Measurements from ENCODE around the gene CTBP1.

CTBP1 gene

GRCh38 chr4:1231637-1232360, 17.1 kb downstream of the CTBP1 start:
- Mint-ChIP-seq H3K9me3 (no peaks in the 10 kb centered on the region), H3K36me3 (ENCODE audit: low read depth) (peaks cover 66% of the 10 kb centered on the region), H3K27me3 (ENCODE audit: low read depth, poor library complexity) (peaks cover 3% of the 10 kb centered on the region), H3K27ac (peak overlapping the region; percentile 98), H3K4me1 (peaks cover 41% of the 10 kb centered on the region), H3K4me3 (no peak overlapping the region)
- TF ChIP-seq, protein P1, sequence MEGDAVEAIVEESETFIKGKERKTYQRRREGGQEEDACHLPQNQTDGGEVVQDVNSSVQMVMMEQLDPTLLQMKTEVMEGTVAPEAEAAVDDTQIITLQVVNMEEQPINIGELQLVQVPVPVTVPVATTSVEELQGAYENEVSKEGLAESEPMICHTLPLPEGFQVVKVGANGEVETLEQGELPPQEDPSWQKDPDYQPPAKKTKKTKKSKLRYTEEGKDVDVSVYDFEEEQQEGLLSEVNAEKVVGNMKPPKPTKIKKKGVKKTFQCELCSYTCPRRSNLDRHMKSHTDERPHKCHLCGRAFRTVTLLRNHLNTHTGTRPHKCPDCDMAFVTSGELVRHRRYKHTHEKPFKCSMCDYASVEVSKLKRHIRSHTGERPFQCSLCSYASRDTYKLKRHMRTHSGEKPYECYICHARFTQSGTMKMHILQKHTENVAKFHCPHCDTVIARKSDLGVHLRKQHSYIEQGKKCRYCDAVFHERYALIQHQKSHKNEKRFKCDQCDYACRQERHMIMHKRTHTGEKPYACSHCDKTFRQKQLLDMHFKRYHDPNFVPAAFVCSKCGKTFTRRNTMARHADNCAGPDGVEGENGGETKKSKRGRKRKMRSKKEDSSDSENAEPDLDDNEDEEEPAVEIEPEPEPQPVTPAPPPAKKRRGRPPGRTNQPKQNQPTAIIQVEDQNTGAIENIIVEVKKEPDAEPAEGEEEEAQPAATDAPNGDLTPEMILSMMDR (IDR thresholded peaks at IDR 0.05) = no peak
- no peak for DNase-seq

DNA sequence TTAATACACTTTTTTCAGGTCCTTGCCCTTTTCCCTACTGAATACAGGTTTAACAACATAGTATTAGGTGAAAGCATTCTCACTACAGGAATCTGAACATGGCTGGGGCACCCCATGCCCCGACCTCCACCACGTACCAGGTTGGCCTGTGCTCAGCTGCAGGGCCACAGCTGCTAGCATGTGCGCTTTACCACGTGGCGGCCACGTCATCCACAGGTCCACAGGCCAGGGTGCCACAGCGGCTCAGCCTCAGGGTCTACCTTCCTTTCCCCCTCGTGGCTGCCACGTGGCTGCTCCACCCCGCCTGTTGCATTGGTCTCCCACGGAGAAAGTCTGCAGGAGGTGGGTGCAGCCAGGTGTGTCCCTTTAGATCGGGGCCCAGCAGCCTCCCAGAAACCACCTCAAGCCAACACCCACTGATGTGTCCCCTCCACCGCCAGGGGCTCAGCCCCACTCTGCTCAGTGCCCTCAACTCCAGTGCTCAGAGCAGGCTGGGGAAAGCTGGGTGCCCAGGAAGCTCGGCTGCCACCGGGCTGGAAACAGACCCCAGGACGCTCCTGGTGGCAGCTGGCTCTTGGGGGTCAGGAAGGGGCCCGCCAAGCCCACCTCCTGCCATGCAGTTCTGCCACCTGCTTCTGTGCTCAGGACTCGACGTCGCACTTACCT, 17.8 kb downstream of the CTBP1 start:
- H3K36me3 Mint-ChIP-seq (ENCODE audit: low read depth) = peaks cover 71% of the 10 kb centered on the region
- no peak overlapping the region for H3K27ac Mint-ChIP-seq
- peaks cover 48% of the 10 kb centered on the region for H3K4me1 Mint-ChIP-seq
- peaks cover 3% of the 10 kb centered on the region for H3K27me3 Mint-ChIP-seq (ENCODE audit: low read depth, poor library complexity)
- no peaks in the 10 kb centered on the region for H3K9me3 Mint-ChIP-seq
- TF ChIP-seq, protein P1 (IDR thresholded peaks at IDR 0.05) = no peak
- DNase-seq = no peak
- no peak overlapping the region for H3K4me3 Mint-ChIP-seq

DNA sequence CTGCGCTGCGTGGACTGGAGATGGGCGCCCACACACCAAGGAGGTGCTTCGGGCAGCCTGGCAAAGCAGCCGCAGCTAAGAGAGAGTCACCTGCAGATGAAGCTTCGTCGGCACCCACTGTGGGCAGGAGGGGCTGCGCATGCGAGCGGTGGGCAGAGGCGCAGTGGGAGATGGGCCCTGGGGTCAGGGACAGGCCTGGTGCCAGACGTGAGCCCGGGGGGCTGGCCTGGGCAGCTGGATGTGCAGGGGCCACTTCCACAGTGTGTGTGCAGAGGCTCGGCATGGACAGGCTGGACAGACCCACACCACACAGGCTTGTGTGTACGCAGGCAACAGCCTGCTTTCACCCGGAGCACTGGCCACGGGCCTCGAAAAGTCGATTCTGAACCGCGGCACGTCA, 18.6 kb downstream of the CTBP1 start:
- Mint-ChIP-seq H3K36me3 (ENCODE audit: low read depth) (peaks cover 66% of the 10 kb centered on the region), H3K27ac (no peak overlapping the region), H3K4me1 (peaks cover 45% of the 10 kb centered on the region), H3K9me3 (no peaks in the 10 kb centered on the region), H3K27me3 (ENCODE audit: low read depth, poor library complexity) (no peaks in the 10 kb centered on the region), H3K4me3 (no peak overlapping the region)
- DNase-seq = no peak
- TF ChIP-seq, protein P1 (IDR thresholded peaks at IDR 0.05) = no peak

GRCh38 chr4:1229117-1229849, 19.6 kb downstream of the CTBP1 start:
- Mint-ChIP-seq H3K9me3 (no peaks in the 10 kb centered on the region), H3K4me3 (no peak overlapping the region), H3K27ac (no peak overlapping the region), H3K36me3 (ENCODE audit: low read depth) (peaks cover 63% of the 10 kb centered on the region), H3K27me3 (ENCODE audit: low read depth, poor library complexity) (no peaks in the 10 kb centered on the region), H3K4me1 (peaks cover 35% of the 10 kb centered on the region)
- TF ChIP-seq, protein P1 (IDR thresholded peaks at IDR 0.05) = no peak
- DNase-seq = no peak

DNA sequence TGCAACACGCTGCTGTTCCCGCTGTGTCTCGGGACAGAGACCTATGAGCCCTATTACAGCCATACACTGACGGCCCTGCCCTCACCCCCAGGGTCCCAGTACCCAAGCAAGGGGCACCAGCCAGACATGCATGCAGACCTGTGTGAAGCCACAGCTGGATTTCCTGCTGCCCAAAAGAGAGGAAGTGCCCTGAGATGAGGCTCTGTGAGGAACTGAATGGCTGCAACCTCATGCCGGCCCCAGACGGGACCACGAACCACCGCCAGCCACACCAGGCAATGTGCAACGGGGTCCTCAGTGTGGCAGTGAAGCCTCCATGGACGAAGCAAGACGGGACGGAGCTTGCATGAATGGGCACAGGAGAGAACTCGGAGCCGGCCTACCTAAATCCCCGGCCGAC, 21.1 kb downstream of the CTBP1 start:
- Mint-ChIP-seq H3K36me3 (ENCODE audit: low read depth) (peaks cover 54% of the 10 kb centered on the region), H3K27ac (no peak overlapping the region), H3K4me3 (no peak overlapping the region), H3K9me3 (no peaks in the 10 kb centered on the region), H3K4me1 (peaks cover 21% of the 10 kb centered on the region), H3K27me3 (ENCODE audit: low read depth, poor library complexity) (no peaks in the 10 kb centered on the region)
- TF ChIP-seq, protein P1 (IDR thresholded peaks at IDR 0.05) = no peak
- no peak for DNase-seq
